GM23338 (cell line): Measurements from ENCODE around the gene CASQ2. TPM values are rescaled to one million over a fixed set of nuclear protein-coding genes. Genes with fewer than 3 reads are reported as not detected.

Experiments
- ATAC-seq: fragments of 200-7000 bp; cut with Tn5 transposase; 3 replicates; pipeline ENCODE4 v1.9.1; 2020
- DNase-seq: peaks from one replicate; pipeline ENCODE4 v3.0.0-alpha.2; 2015; ENCODE audit warnings: low spot score
- H2AFZ ChIP-seq: fragments of 200-600 bp; sonication (generic); 2 replicates; pipeline ENCODE4 v1.8.0; 2016; ENCODE audit warnings: antibody characterized with exemption, mild to moderate bottlenecking, moderate library complexity
- H3F3A ChIP-seq: fragments of 200-600 bp; sonication (generic); replicated peaks from 2 replicates; pipeline ENCODE4 v1.8.0; 2017; ENCODE audit warnings: antibody characterized with exemption, mixed run types, low read depth
- H3K27ac ChIP-seq: fragments of 200-600 bp; sonication (generic); 2 replicates; pipeline ENCODE4 v1.6.1; 2016; ENCODE audit warnings: low read depth
- H3K27me3 ChIP-seq: fragments of 200-600 bp; sonication (generic); 2 replicates; pipeline ENCODE4 v1.8.0; 2016; ENCODE audit warnings: mild to moderate bottlenecking, mixed run types, moderate library complexity; ENCODE audit not compliant: insufficient read depth
- H3K36me3 ChIP-seq: fragments of 200-600 bp; sonication (generic); 2 replicates; pipeline ENCODE4 v1.8.0; 2016; ENCODE audit warnings: mild to moderate bottlenecking; ENCODE audit not compliant: insufficient read depth
- H3K4me1 ChIP-seq: fragments of 200-600 bp; sonication (generic); 2 replicates; pipeline ENCODE4 v1.8.0; 2016; ENCODE audit warnings: mild to moderate bottlenecking, moderate library complexity; ENCODE audit not compliant: insufficient read depth
- H3K4me2 ChIP-seq: fragments of 200-600 bp; sonication (generic); 2 replicates; pipeline ENCODE4 v1.7.1; 2017; ENCODE audit warnings: mixed run types
- H3K4me3 ChIP-seq: fragments of 200-600 bp; sonication (generic); 2 replicates; pipeline ENCODE4 v1.6.1; 2016; ENCODE audit warnings: mixed run types
- H3K79me2 ChIP-seq: fragments of 200-600 bp; sonication (generic); replicated peaks from 2 replicates; pipeline ENCODE4 v1.8.0; 2017; ENCODE audit warnings: mild to moderate bottlenecking; ENCODE audit not compliant: insufficient read depth
- H3K9me2 ChIP-seq: fragments of 200-600 bp; sonication (generic); 2 replicates; pipeline ENCODE4 v1.8.0; 2017; ENCODE audit not compliant: insufficient read depth
- H4K20me1 ChIP-seq: fragments of 200-600 bp; sonication (generic); replicated peaks from 2 replicates; pipeline ENCODE4 v1.8.0; 2017; ENCODE audit warnings: mild to moderate bottlenecking; ENCODE audit not compliant: insufficient read depth
- H3K27ac Mint-ChIP-seq: 2 replicates; pipeline ENCODE4 v1.8.0; 2020; ENCODE audit warnings: inconsistent platforms, mild to moderate bottlenecking, moderate library complexity, mixed read lengths
- H3K27me3 Mint-ChIP-seq: 3 replicates; pipeline ENCODE4 v1.8.0; 2022; ENCODE audit warnings: low read depth, mild to moderate bottlenecking, moderate library complexity, mixed read lengths, inconsistent platforms; ENCODE audit not compliant: insufficient read depth, poor library complexity
- H3K36me3 Mint-ChIP-seq: 3 replicates; pipeline ENCODE4 v1.8.0; 2021; ENCODE audit warnings: low read depth, mild to moderate bottlenecking, inconsistent platforms, moderate library complexity, mixed read lengths
- H3K4me1 Mint-ChIP-seq: 3 replicates; pipeline ENCODE4 v1.8.0; 2020; ENCODE audit warnings: mild to moderate bottlenecking, inconsistent platforms, mixed read lengths
- H3K4me3 Mint-ChIP-seq: 3 replicates; pipeline ENCODE4 v1.8.0; 2021; ENCODE audit warnings: moderate library complexity, mild to moderate bottlenecking, inconsistent platforms, mixed read lengths
- H3K9me3 Mint-ChIP-seq: 3 replicates; pipeline ENCODE4 v1.8.0; 2020; ENCODE audit warnings: moderate library complexity, mild to moderate bottlenecking, inconsistent platforms, mixed read lengths
- CREB1 ChIP-seq: fragments of 250-450 bp; sonication (Bioruptor Pico); IDR thresholded peaks from 2 replicates; pipeline ENCODE4 v1.5.0; 2020; ENCODE audit warnings: low read depth, mild to moderate bottlenecking, moderate library complexity
- CTCF ChIP-seq, 2 experiments: fragments of 200-600 bp in 1 of 2; sonication (generic) in 1 of 2; conservative IDR thresholded peaks; 2 replicates each; pipeline versions ENCODE4 v1.5.1 to v1.6.1; 2016 to 2017; ENCODE audit warnings: antibody characterized with exemption in 2 of 2, low read depth in 2 of 2, mild to moderate bottlenecking in 2 of 2, moderate library complexity in 1 of 2
- EZH2 ChIP-seq: fragments of 200-600 bp; sonication (generic); IDR thresholded peaks from one replicate; pipeline ENCODE4 v1.8.0; 2017; ENCODE audit warnings: antibody characterized with exemption, mild to moderate bottlenecking, low read depth; ENCODE audit not compliant: unreplicated experiment
- EZH2phosphoT487 ChIP-seq: fragments of 200-600 bp; sonication (generic); IDR thresholded peaks from one replicate; pipeline ENCODE4 v1.8.1; 2018; ENCODE audit warnings: antibody characterized with exemption; ENCODE audit not compliant: unreplicated experiment
- JUNB ChIP-seq: IDR thresholded peaks from one replicate; pipeline ENCODE4 v1.6.1; 2016; ENCODE audit warnings: antibody characterized with exemption; ENCODE audit not compliant: unreplicated experiment
- NANOG ChIP-seq: IDR thresholded peaks from 2 replicates; pipeline ENCODE4 v1.6.1; 2016; ENCODE audit warnings: antibody characterized with exemption, borderline replicate concordance
- POLR2AphosphoS5 ChIP-seq: IDR thresholded peaks from 2 replicates; pipeline ENCODE4 v1.6.1; 2016; ENCODE audit warnings: antibody characterized with exemption, low read depth
- STAT1 ChIP-seq: IDR thresholded peaks from one replicate; pipeline ENCODE4 v1.6.1; 2016; ENCODE audit warnings: antibody characterized with exemption; ENCODE audit not compliant: unreplicated experiment
- ZNF114 ChIP-seq: fragments of 250-450 bp; sonication (Bioruptor Pico); IDR thresholded peaks from 2 replicates; pipeline ENCODE4 v1.5.0; 2020; ENCODE audit warnings: mild to moderate bottlenecking, moderate library complexity
- ZNF331 ChIP-seq: fragments of 250-450 bp; sonication (Bioruptor Pico); IDR thresholded peaks from 2 replicates; pipeline ENCODE4 v1.5.0; 2020; ENCODE audit warnings: low read depth, mild to moderate bottlenecking, moderate library complexity
- polyA plus RNA-seq: library from polyadenylated mRNA; unstranded; fragments of >200 nt; fragmentation: Nextera tagmentation; extraction: Ambion mirVana; gene quantifications from 2 replicates; pipeline ENCODE4 v1.2.1, GENCODE V29; 2016
- total RNA-seq: library from RNA; depleted of rRNA; stranded (reverse); fragments of >200 nt; shearing (Covaris generic); gene quantifications from 2 replicates; pipeline ENCODE4 v1.2.3, GENCODE V29; 2014
- TF ChIP-seq, protein P1 (sequence below): IDR thresholded peaks from 2 replicates; pipeline ENCODE4 v1.6.1; 2016; ENCODE audit warnings: antibody characterized with exemption
- TF ChIP-seq, protein P2 (sequence below): IDR thresholded peaks from one replicate; pipeline ENCODE4 v1.6.1; 2018; ENCODE audit warnings: antibody characterized with exemption; ENCODE audit not compliant: unreplicated experiment
- TF ChIP-seq, protein P3 (sequence below): fragments of 250-450 bp; sonication (Bioruptor Pico); IDR thresholded peaks from 2 replicates; pipeline ENCODE4 v1.5.0; 2020; ENCODE audit warnings: mild to moderate bottlenecking, moderate library complexity

The CASQ2 gene
- total and polyA plus RNA-seq, 2 experiments from 2014 or later = not detected

GRCh38 chr1:115697619-115698018 lies 70.9 kb downstream of the CASQ2 start:
- Histone ChIP-seq H4K20me1 (no peaks in the 10 kb centered on the region), H3K79me2 (no peaks in the 10 kb centered on the region), H3K9me2 (no peaks in the 10 kb centered on the region), H3K4me2 (no peak overlapping the region), H3K27me3 (no peaks in the 10 kb centered on the region), H3K4me1 (no peaks in the 10 kb centered on the region), H2AFZ (no peak overlapping the region), H3K4me3 (no peak overlapping the region), H3K36me3 (no peaks in the 10 kb centered on the region), H3K27ac (no peak overlapping the region), H3F3A (no peaks in the 10 kb centered on the region)
- H3K36me3 Mint-ChIP-seq = no peaks in the 10 kb centered on the region
- no peak overlapping the region for H3K4me3 Mint-ChIP-seq
- no peaks in the 10 kb centered on the region for H3K9me3 Mint-ChIP-seq
- H3K27ac Mint-ChIP-seq = no peak overlapping the region
- no peak for ATAC-seq
- no peak for DNase-seq
- TF ChIP-seq, protein P1, sequence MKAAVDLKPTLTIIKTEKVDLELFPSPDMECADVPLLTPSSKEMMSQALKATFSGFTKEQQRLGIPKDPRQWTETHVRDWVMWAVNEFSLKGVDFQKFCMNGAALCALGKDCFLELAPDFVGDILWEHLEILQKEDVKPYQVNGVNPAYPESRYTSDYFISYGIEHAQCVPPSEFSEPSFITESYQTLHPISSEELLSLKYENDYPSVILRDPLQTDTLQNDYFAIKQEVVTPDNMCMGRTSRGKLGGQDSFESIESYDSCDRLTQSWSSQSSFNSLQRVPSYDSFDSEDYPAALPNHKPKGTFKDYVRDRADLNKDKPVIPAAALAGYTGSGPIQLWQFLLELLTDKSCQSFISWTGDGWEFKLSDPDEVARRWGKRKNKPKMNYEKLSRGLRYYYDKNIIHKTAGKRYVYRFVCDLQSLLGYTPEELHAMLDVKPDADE = no peak
- TF ChIP-seq STAT1 = no peak
- TF ChIP-seq POLR2AphosphoS5 = no peak
- TF ChIP-seq EZH2phosphoT487 = no peak
- no peak for TF ChIP-seq NANOG
- TF ChIP-seq JUNB = no peak
- TF ChIP-seq, protein P2, sequence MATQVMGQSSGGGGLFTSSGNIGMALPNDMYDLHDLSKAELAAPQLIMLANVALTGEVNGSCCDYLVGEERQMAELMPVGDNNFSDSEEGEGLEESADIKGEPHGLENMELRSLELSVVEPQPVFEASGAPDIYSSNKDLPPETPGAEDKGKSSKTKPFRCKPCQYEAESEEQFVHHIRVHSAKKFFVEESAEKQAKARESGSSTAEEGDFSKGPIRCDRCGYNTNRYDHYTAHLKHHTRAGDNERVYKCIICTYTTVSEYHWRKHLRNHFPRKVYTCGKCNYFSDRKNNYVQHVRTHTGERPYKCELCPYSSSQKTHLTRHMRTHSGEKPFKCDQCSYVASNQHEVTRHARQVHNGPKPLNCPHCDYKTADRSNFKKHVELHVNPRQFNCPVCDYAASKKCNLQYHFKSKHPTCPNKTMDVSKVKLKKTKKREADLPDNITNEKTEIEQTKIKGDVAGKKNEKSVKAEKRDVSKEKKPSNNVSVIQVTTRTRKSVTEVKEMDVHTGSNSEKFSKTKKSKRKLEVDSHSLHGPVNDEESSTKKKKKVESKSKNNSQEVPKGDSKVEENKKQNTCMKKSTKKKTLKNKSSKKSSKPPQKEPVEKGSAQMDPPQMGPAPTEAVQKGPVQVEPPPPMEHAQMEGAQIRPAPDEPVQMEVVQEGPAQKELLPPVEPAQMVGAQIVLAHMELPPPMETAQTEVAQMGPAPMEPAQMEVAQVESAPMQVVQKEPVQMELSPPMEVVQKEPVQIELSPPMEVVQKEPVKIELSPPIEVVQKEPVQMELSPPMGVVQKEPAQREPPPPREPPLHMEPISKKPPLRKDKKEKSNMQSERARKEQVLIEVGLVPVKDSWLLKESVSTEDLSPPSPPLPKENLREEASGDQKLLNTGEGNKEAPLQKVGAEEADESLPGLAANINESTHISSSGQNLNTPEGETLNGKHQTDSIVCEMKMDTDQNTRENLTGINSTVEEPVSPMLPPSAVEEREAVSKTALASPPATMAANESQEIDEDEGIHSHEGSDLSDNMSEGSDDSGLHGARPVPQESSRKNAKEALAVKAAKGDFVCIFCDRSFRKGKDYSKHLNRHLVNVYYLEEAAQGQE = no peak
- TF ChIP-seq ZNF331 (CRISPR knock-in tag) = no peak
- TF ChIP-seq CTCF (conservative IDR thresholded peaks at IDR 0.05; ENCODE audit: low read depth in 2 of 2) = no peak
- TF ChIP-seq, protein P3, sequence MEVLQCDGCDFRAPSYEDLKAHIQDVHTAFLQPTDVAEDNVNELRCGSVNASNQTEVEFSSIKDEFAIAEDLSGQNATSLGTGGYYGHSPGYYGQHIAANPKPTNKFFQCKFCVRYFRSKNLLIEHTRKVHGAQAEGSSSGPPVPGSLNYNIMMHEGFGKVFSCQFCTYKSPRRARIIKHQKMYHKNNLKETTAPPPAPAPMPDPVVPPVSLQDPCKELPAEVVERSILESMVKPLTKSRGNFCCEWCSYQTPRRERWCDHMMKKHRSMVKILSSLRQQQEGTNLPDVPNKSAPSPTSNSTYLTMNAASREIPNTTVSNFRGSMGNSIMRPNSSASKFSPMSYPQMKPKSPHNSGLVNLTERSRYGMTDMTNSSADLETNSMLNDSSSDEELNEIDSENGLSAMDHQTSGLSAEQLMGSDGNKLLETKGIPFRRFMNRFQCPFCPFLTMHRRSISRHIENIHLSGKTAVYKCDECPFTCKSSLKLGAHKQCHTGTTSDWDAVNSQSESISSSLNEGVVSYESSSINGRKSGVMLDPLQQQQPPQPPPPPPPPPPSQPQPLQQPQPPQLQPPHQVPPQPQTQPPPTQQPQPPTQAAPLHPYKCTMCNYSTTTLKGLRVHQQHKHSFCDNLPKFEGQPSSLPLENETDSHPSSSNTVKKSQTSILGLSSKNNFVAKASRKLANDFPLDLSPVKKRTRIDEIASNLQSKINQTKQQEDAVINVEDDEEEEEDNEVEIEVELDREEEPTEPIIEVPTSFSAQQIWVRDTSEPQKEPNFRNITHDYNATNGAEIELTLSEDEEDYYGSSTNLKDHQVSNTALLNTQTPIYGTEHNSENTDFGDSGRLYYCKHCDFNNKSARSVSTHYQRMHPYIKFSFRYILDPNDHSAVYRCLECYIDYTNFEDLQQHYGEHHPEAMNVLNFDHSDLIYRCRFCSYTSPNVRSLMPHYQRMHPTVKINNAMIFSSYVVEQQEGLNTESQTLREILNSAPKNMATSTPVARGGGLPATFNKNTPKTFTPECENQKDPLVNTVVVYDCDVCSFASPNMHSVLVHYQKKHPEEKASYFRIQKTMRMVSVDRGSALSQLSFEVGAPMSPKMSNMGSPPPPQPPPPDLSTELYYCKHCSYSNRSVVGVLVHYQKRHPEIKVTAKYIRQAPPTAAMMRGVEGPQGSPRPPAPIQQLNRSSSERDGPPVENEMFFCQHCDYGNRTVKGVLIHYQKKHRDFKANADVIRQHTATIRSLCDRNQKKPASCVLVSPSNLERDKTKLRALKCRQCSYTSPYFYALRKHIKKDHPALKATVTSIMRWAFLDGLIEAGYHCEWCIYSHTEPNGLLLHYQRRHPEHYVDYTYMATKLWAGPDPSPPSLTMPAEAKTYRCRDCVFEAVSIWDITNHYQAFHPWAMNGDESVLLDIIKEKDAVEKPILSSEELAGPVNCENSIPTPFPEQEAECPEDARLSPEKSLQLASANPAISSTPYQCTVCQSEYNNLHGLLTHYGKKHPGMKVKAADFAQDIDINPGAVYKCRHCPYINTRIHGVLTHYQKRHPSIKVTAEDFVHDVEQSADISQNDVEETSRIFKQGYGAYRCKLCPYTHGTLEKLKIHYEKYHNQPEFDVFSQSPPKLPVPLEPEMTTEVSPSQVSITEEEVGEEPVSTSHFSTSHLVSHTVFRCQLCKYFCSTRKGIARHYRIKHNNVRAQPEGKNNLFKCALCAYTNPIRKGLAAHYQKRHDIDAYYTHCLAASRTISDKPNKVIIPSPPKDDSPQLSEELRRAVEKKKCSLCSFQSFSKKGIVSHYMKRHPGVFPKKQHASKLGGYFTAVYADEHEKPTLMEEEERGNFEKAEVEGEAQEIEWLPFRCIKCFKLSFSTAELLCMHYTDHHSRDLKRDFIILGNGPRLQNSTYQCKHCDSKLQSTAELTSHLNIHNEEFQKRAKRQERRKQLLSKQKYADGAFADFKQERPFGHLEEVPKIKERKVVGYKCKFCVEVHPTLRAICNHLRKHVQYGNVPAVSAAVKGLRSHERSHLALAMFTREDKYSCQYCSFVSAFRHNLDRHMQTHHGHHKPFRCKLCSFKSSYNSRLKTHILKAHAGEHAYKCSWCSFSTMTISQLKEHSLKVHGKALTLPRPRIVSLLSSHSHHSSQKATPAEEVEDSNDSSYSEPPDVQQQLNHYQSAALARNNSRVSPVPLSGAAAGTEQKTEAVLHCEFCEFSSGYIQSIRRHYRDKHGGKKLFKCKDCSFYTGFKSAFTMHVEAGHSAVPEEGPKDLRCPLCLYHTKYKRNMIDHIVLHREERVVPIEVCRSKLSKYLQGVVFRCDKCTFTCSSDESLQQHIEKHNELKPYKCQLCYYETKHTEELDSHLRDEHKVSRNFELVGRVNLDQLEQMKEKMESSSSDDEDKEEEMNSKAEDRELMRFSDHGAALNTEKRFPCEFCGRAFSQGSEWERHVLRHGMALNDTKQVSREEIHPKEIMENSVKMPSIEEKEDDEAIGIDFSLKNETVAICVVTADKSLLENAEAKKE (CRISPR knock-in tag) = no peak
- no peak for TF ChIP-seq ZNF114
- TF ChIP-seq EZH2 = no peak
- TF ChIP-seq CREB1 (CRISPR knock-in tag) = no peak
- no peaks in the 10 kb centered on the region for H3K27me3 Mint-ChIP-seq
- H3K4me1 Mint-ChIP-seq = peaks cover 9% of the 10 kb centered on the region
